Ishikawa (cell line): ENCODE measurements around the gene DAP3.

Experiments used
- EGR1 ChIP-seq: IDR thresholded peaks from 2 replicates; pipeline ENCODE4 v1.6.1; 2012
- EP300 ChIP-seq: IDR thresholded peaks from 2 replicates; pipeline ENCODE4 v1.6.1; 2012; ENCODE audit warnings: borderline replicate concordance
- RAD21 ChIP-seq: IDR thresholded peaks from 2 replicates; pipeline ENCODE4 v1.6.1; 2012; ENCODE audit warnings: low read depth
- TAF1 ChIP-seq: IDR thresholded peaks from 2 replicates; pipeline ENCODE4 v1.6.1; 2012; ENCODE audit warnings: low read depth, mild to moderate bottlenecking
- TEAD4 ChIP-seq: IDR thresholded peaks from 2 replicates; pipeline ENCODE4 v1.6.1; 2012

- TF ChIP-seq RAD21, result no peak
- no peak for TF ChIP-seq TAF1
- no peak for TF ChIP-seq EP300
- TF ChIP-seq TEAD4, result no peak
- TF ChIP-seq EGR1, result no peak
Measured at GRCh38 chr1:155643230-155643629, 45.7 kb upstream of the DAP3 start.
